Keratinocyte (primary cell): Measurements from ENCODE around the gene KIFAP3. TPM values are rescaled to one million over a fixed set of nuclear protein-coding genes. Genes with fewer than 3 reads are reported as not detected.

Source experiments
- DNase-seq: peaks from one replicate; pipeline ENCODE4 v3.0.0-alpha.2; 2011; ENCODE audit warnings: low read depth, missing footprints, low spot score
- FAIRE-seq: peaks from 2 replicates; lab custom pipeline; 2011; peaks lifted over from hg19 to GRCh38; lab: Jason Lieb, UNC
- H2AFZ ChIP-seq: 2 replicates; pipeline ENCODE4 v1.6.0; 2012; ENCODE audit warnings: low read length, control low read depth, inconsistent platforms; ENCODE audit not compliant: control insufficient read depth
- H3K27ac ChIP-seq: 2 replicates; pipeline ENCODE4 v1.5.1; 2011; ENCODE audit warnings: low read length; ENCODE audit not compliant: control insufficient read depth, insufficient read depth
- H3K27me3 ChIP-seq: 3 replicates; pipeline ENCODE4 v1.6.0; 2011; ENCODE audit warnings: low read length; ENCODE audit not compliant: control insufficient read depth, insufficient read depth; ENCODE audit errors: extremely low read depth
- H3K36me3 ChIP-seq, 2 experiments: 2 replicates in 1 of 2; 3 replicates in 1 of 2; pipeline ENCODE4 v1.5.1; 2011; ENCODE audit warnings: low read length in 2 of 2, mild to moderate bottlenecking in 1 of 2; ENCODE audit not compliant: control insufficient read depth in 2 of 2, insufficient read depth in 2 of 2; ENCODE audit errors: extremely low read depth in 1 of 2
- H3K4me1 ChIP-seq: 3 replicates; pipeline ENCODE4 v1.5.1; 2011; ENCODE audit warnings: low read length; ENCODE audit not compliant: control insufficient read depth, insufficient read depth; ENCODE audit errors: extremely low read depth
- H3K4me2 ChIP-seq: 3 replicates; pipeline ENCODE4 v1.6.0; 2011; ENCODE audit warnings: low read depth, low read length; ENCODE audit not compliant: control insufficient read depth, insufficient read depth; ENCODE audit errors: extremely low read depth
- H3K4me3 ChIP-seq, 3 experiments: fragments of 200-600 bp in 1 of 3; sonication (generic) in 1 of 3; 2 replicates in 2 of 3; 3 replicates in 1 of 3; pipeline ENCODE4 v1.5.1; 2011 to 2016; ENCODE audit warnings: low read length in 3 of 3, mild to moderate bottlenecking in 3 of 3, control low read depth in 2 of 3, inconsistent platforms in 1 of 3, low read depth in 1 of 3, mixed read lengths in 1 of 3, mixed run types in 1 of 3, moderate library complexity in 1 of 3; ENCODE audit not compliant: control insufficient read depth in 2 of 3, insufficient read depth in 2 of 3; ENCODE audit errors: extremely low read depth in 1 of 3
- H3K79me2 ChIP-seq: 2 replicates; pipeline ENCODE4 v1.6.0; 2012; ENCODE audit warnings: low read length; ENCODE audit not compliant: control insufficient read depth, insufficient read depth
- H3K9ac ChIP-seq: 3 replicates; pipeline ENCODE4 v1.6.0; 2011; ENCODE audit warnings: low read length; ENCODE audit not compliant: control insufficient read depth, insufficient read depth; ENCODE audit errors: extremely low read depth
- H3K9me1 ChIP-seq: 3 replicates; pipeline ENCODE4 v1.6.0; 2011; ENCODE audit warnings: low read length; ENCODE audit not compliant: control insufficient read depth, insufficient read depth; ENCODE audit errors: extremely low read depth
- H3K9me3 ChIP-seq: 2 replicates; pipeline ENCODE4 v1.5.1; 2012; ENCODE audit warnings: low read depth, low read length; ENCODE audit not compliant: control insufficient read depth
- H4K20me1 ChIP-seq: 3 replicates; pipeline ENCODE4 v1.6.0; 2011; ENCODE audit warnings: low read length; ENCODE audit not compliant: control insufficient read depth, insufficient read depth; ENCODE audit errors: extremely low read depth
- CTCF ChIP-seq, 3 experiments: IDR thresholded peaks in 1 of 3; conservative IDR thresholded peaks in 1 of 3; optimal IDR thresholded peaks in 1 of 3; 2 replicates in 2 of 3; 3 replicates in 1 of 3; pipeline versions ENCODE3 to v1.5.1; 2011; ENCODE audit warnings: low read length in 3 of 3, mild to moderate bottlenecking in 3 of 3, moderate library complexity in 2 of 3, control low read depth in 1 of 3, inconsistent platforms in 1 of 3; ENCODE audit not compliant: insufficient read depth in 2 of 3; ENCODE audit errors: extremely low read depth in 1 of 3
- EZH2 ChIP-seq: IDR thresholded peaks from one replicate; pipeline ENCODE4 v1.6.1; 2012; ENCODE audit warnings: inconsistent platforms, mild to moderate bottlenecking, low read length, moderate library complexity
- dilution Hi-C: fragments of 300-500 bp; cut with MboI; formaldehyde crosslinking; loops from one replicate; pipeline ENCODE4 v1.7.0; 2020; ENCODE audit warnings: low sequenced_read_pairs; ENCODE audit not compliant: extremely low pct_ligation_motif_present
- polyA plus RNA-seq, 5 experiments: library from polyadenylated mRNA; depleted of rRNA in 3 of 5; stranded (reverse) in 3 of 5; stranded (forward) in 1 of 5; unstranded in 1 of 5; fragments of >200 nt; gene quantifications; 1 replicate in 1 of 5; 2 replicates in 3 of 5; 3 replicates in 1 of 5; pipeline versions ENCODE4 v1.2.1 to v1.2.3, GENCODE V29; 2011 to 2012; ENCODE audit warnings: missing spikeins in 2 of 5, low read depth in 1 of 5, low replicate concordance in 1 of 5

KIFAP3 gene
- polyA plus RNA-seq, 1 donor (not counting 4 experiments of a cell fraction or from before 2014, with no cell fraction given): 25.2 TPM

- no peak for DNase-seq
- no peak for TF ChIP-seq EZH2
- no peak for TF ChIP-seq CTCF (optimal IDR thresholded peaks at IDR 0.05 in 1 of 3, IDR thresholded peaks at IDR 0.05 in 1 of 3, conservative IDR thresholded peaks at IDR 0.05 in 1 of 3; ENCODE audit: extremely low read depth in 1 of 3, insufficient read depth in 2 of 3, low read length in 3 of 3)
- no peak overlapping the region for H3K27ac ChIP-seq
- H3K9me3 ChIP-seq: no peaks in the 10 kb centered on the region
- H3K4me3 ChIP-seq: no peak overlapping the region
- no peaks in the 10 kb centered on the region for H3K27me3 ChIP-seq
- H2AFZ ChIP-seq: no peak overlapping the region
- dilution Hi-C loops: no loop called here
- no peaks in the 10 kb centered on the region for H3K4me1 ChIP-seq
- FAIRE-seq: no peak
- H3K9ac ChIP-seq: no peak overlapping the region
- no peaks in the 10 kb centered on the region for H3K9me1 ChIP-seq
- H4K20me1 ChIP-seq: no peaks in the 10 kb centered on the region
- H3K79me2 ChIP-seq: no peaks in the 10 kb centered on the region
- no peaks in the 10 kb centered on the region for H3K36me3 ChIP-seq
- no peak overlapping the region for H3K4me2 ChIP-seq
These were observed 169.7 kb downstream of the KIFAP3 start for GRCh38 chr1:169904834-169905233.

- no peaks in the 10 kb centered on the region for H3K79me2 ChIP-seq
- H3K36me3 ChIP-seq: no peaks in the 10 kb centered on the region
- H3K4me3 ChIP-seq: no peak overlapping the region
- FAIRE-seq: no peak
- no peaks in the 10 kb centered on the region for H3K4me1 ChIP-seq
- dilution Hi-C loops: no loop called here
- no peaks in the 10 kb centered on the region for H3K27me3 ChIP-seq
- DNase-seq: no peak
- TF ChIP-seq CTCF (optimal IDR thresholded peaks at IDR 0.05 in 1 of 3, IDR thresholded peaks at IDR 0.05 in 1 of 3, conservative IDR thresholded peaks at IDR 0.05 in 1 of 3; ENCODE audit: extremely low read depth in 1 of 3, insufficient read depth in 2 of 3, low read length in 3 of 3): no peak
- TF ChIP-seq EZH2: no peak
- H3K9me1 ChIP-seq: no peaks in the 10 kb centered on the region
- no peak overlapping the region for H3K9ac ChIP-seq
- no peak overlapping the region for H3K27ac ChIP-seq
- H2AFZ ChIP-seq: no peak overlapping the region
- H3K4me2 ChIP-seq: no peak overlapping the region
- H4K20me1 ChIP-seq: no peaks in the 10 kb centered on the region
- H3K9me3 ChIP-seq: no peaks in the 10 kb centered on the region
These were observed 171.7 kb downstream of the KIFAP3 start for GRCh38 chr1:169902751-169903150.
